K562 (cell line): ENCODE data around the gene PPHLN1. TPM values are rescaled to one million over a fixed set of nuclear protein-coding genes. Genes with fewer than 3 reads are reported as not detected.

ENCODE experiments used
- ATAC-seq: fragments of 200-7000 bp; cut with Tn5 transposase; 3 replicates; pipeline ENCODE4 v1.9.1; 2020; ENCODE audit warnings: moderate library complexity
- BruUV-seq: library from RNA; stranded (reverse); fragments of 400-500 nt; replicated peaks from 2 replicates; lab custom pipeline; 2021; lab: Mats Ljungman, UMichigan
- CTCF ChIA-PET: fragments of 300-600 bp; formaldehyde crosslinking; extraction: SDS; loops from one replicate; lab custom pipeline; 2021; ENCODE audit warnings: low intra/inter-chr PET ratio; lab: Yijun Ruan, JAX
- POLR2A ChIA-PET: fragments of 300-600, 350-650 bp; sonication (Branson Sonifier 250); formaldehyde crosslinking; extraction: SDS; loops from one replicate; lab custom pipeline; 2021; ENCODE audit warnings: antibody characterized with exemption, inconsistent platforms; lab: Yijun Ruan, JAX
- DNase-seq, 4 experiments: peaks; one replicate each; pipeline versions ENCODE4 v3.0.0 to v3.0.0-alpha.2; 2011 to 2018; ENCODE audit warnings: low spot score in 3 of 4, mixed read lengths in 3 of 4; ENCODE audit errors: extremely low read depth in 1 of 4
- FAIRE-seq: peaks from 2 replicates; lab custom pipeline; 2011; peaks lifted over from hg19 to GRCh38; lab: Jason Lieb, UNC
- H2AFZ ChIP-seq: 2 replicates; pipeline ENCODE4 v1.6.0; 2011; ENCODE audit warnings: low read depth, low read length, control low read depth, inconsistent platforms
- H3K27ac ChIP-seq: fragments of 200-600 bp; 3 replicates; pipeline ENCODE4 v1.8.0; 2011; ENCODE audit warnings: low read depth, mild to moderate bottlenecking, control low read depth, inconsistent platforms, low read length, moderate library complexity, mixed read lengths; ENCODE audit errors: extremely low read depth
- H3K27me3 ChIP-seq, 2 experiments: fragments of 300-600 bp in 1 of 2; 2 replicates in 1 of 2; 3 replicates in 1 of 2; pipeline versions ENCODE4 v1.6.0 to v1.8.0; 2011; ENCODE audit warnings: inconsistent platforms in 2 of 2, low read length in 2 of 2, mild to moderate bottlenecking in 1 of 2, mixed read lengths in 1 of 2, moderate library complexity in 1 of 2; ENCODE audit not compliant: control insufficient read depth in 2 of 2, insufficient read depth in 2 of 2
- H3K36me3 ChIP-seq: fragments of 300-600 bp; 3 replicates; pipeline ENCODE4 v1.8.0; 2011; ENCODE audit warnings: mild to moderate bottlenecking, low read length, inconsistent platforms; ENCODE audit not compliant: control insufficient read depth, insufficient read depth
- H3K4me1 ChIP-seq, 2 experiments: fragments of 200-600 bp in 1 of 2; replicated peaks in 1 of 2; 2 replicates in 1 of 2; 3 replicates in 1 of 2; pipeline versions ENCODE4 v1.5.1 to v1.8.0; 2011; ENCODE audit warnings: inconsistent platforms in 2 of 2, low read length in 2 of 2, mild to moderate bottlenecking in 1 of 2, mixed read lengths in 1 of 2, moderate library complexity in 1 of 2; ENCODE audit not compliant: control insufficient read depth in 2 of 2, insufficient read depth in 2 of 2
- H3K4me2 ChIP-seq: 2 replicates; pipeline ENCODE4 v1.6.1; 2011; ENCODE audit warnings: low read length, control low read depth, inconsistent platforms, mixed read lengths; ENCODE audit not compliant: insufficient read depth
- H3K4me3 ChIP-seq: fragments of 200-600 bp; sonication (generic), shearing (Covaris generic); 2 replicates; pipeline ENCODE4 v1.5.1; 2016; ENCODE audit warnings: control low read depth, inconsistent platforms
- H3K79me2 ChIP-seq: fragments of 200-600 bp; 3 replicates; pipeline ENCODE4 v1.8.0; 2011; ENCODE audit warnings: low read length, inconsistent platforms; ENCODE audit not compliant: control insufficient read depth, insufficient read depth
- H3K9ac ChIP-seq, 2 experiments: 2 replicates each; pipeline versions ENCODE4 v1.6.0 to v1.6.1; 2011; ENCODE audit warnings: low read depth in 2 of 2, low read length in 2 of 2, control low read depth in 1 of 2, inconsistent platforms in 1 of 2, mild to moderate bottlenecking in 1 of 2, mixed read lengths in 1 of 2; ENCODE audit not compliant: insufficient read depth in 1 of 2
- H3K9me1 ChIP-seq: one replicate; pipeline ENCODE4 v1.6.0; 2011; ENCODE audit warnings: inconsistent platforms, mild to moderate bottlenecking, low read length, moderate library complexity; ENCODE audit not compliant: control insufficient read depth, insufficient read depth
- H3K9me3 ChIP-seq: replicated peaks from 2 replicates; pipeline ENCODE4 v1.5.1; 2011; ENCODE audit warnings: low read depth, low read length, inconsistent platforms; ENCODE audit not compliant: control insufficient read depth, insufficient read depth
- H4K20me1 ChIP-seq: replicated peaks from 2 replicates; pipeline ENCODE4 v1.6.1; 2011; ENCODE audit warnings: low read length, inconsistent platforms, mixed read lengths; ENCODE audit not compliant: control insufficient read depth, insufficient read depth
- ERF ChIP-seq: fragments of 450-650 bp; formaldehyde crosslinking; IDR thresholded peaks from 2 replicates; pipeline ENCODE4 v1.4.0; 2020; ENCODE audit warnings: mild to moderate bottlenecking, mixed read lengths
- SMAD4 ChIP-seq: fragments of 250-450 bp; sonication (Bioruptor Pico); conservative IDR thresholded peaks from 2 replicates; pipeline ENCODE4 v1.8.0; 2021; ENCODE audit warnings: inconsistent platforms, mild to moderate bottlenecking, moderate library complexity
- U2AF2 ChIP-seq: fragments of 200-400 bp; formaldehyde crosslinking; optimal IDR thresholded peaks from 2 replicates; pipeline ENCODE3; 2017; ENCODE audit warnings: low read depth, mild to moderate bottlenecking, low read length
- ZBTB7A ChIP-seq: IDR thresholded peaks from 2 replicates; pipeline ENCODE4 v1.6.1; 2011; ENCODE audit warnings: low read depth, mild to moderate bottlenecking, low read length, moderate library complexity, borderline replicate concordance; ENCODE audit not compliant: control insufficient read depth
- WGBS: fragments of 100-300 bp; shearing (Covaris generic); methylation state at CpG from one replicate; pipeline ENCODE4 v1.1.6; 2016; ENCODE audit warnings: low coverage, mixed read lengths; ENCODE audit not compliant: insufficient coverage; ENCODE audit errors: missing lambda C conversion rate; 5-methylcytosine and 5-hydroxymethylcytosine counted together
- in situ Hi-C: fragments of 300-500 bp; cut with MboI; formaldehyde crosslinking; loops from 4 replicates; pipeline ENCODE4 v1.15.0; 2018; ENCODE audit warnings: inconsistent platforms, mixed read lengths
- intact Hi-C: fragments of 100-400 bp; cut with micrococcal nuclease; formaldehyde crosslinking; loops from 2 replicates; pipeline ENCODE4 v1.14.2; 2022
- polyA plus RNA-seq, 8 experiments: library from polyadenylated mRNA; depleted of rRNA in 4 of 8; stranded (reverse) in 5 of 8; unstranded in 3 of 8; fragments of >200 nt; fragmentation: Nextera tagmentation in 2 of 8; fragmentation: Illumina TruSeq in 1 of 8; extraction: Ambion mirVana in 2 of 8; extraction: Trizol in 1 of 8; gene quantifications; 2 replicates each; pipeline versions ENCODE4 v1.2.1 to v1.2.3, GENCODE V29; 2011 to 2014; ENCODE audit warnings: inconsistent platforms in 1 of 8, missing spikeins in 1 of 8
- total RNA-seq, 7 experiments: library from RNA; depleted of rRNA in 6 of 7; stranded (reverse); fragments of >200 nt in 6 of 7; fragmentation: Illumina TruSeq in 2 of 7; extraction: Trizol in 2 of 7; gene quantifications; 2 replicates each; pipeline versions ENCODE4 v1.2.1 to v1.2.3, GENCODE V29; 2011 to 2021; ENCODE audit warnings: low replicate concordance in 1 of 7
- TF ChIP-seq, protein P1 (sequence below): sonication (generic); formaldehyde crosslinking; IDR thresholded peaks from 2 replicates; pipeline ENCODE4 v1.8.0; 2022; ENCODE audit warnings: mild to moderate bottlenecking, missing genetic modification reagents

The PPHLN1 gene
- total and polyA plus RNA-seq, 9 of the 15 experiments (the other 6 are each of a cell fraction or from before 2014, with no cell fraction given): 66.3 to 112 (median 93.6) TPM

DNA sequence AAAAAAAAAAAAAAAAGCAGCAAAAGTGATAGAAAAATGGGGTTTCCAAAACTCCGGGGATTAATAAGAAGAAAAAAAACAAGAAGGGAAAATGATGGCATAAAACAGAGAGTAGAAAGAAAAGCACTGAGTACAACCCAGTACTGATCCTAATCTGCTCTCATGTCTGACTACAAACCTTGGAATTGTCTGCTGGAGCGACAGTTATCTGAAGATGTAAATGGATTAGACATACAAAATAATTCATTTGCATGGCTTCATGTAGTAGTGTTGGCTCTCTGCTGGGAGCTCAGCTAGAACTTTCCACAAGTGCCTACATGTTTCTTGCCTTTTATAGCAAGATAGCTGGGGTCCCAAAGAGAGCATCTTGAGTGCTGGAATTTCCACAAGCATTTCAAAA lies 34.3 kb upstream of the PPHLN1 start:
- in situ Hi-C loops (no loop called here), intact Hi-C loops (no loop called here)
- 0% methylated on average over 1 of the region's 2 CpGs for WGBS
- Histone ChIP-seq H4K20me1 (no peaks in the 10 kb centered on the region), H2AFZ (no peak overlapping the region), H3K79me2 (no peaks in the 10 kb centered on the region), H3K9me1 (no peaks in the 10 kb centered on the region), H3K4me1 (peaks cover 0 to 2% of the 10 kb centered on the region in 2 experiments; a peak in 2 of 5 replicates), H3K9me3 (no peaks in the 10 kb centered on the region), H3K4me3 (no peak overlapping the region), H3K27me3 (peaks cover 13 to 20% of the 10 kb centered on the region in 2 experiments; a peak in 4 of 5 replicates), H3K9ac (no peak overlapping the region), H3K4me2 (no peak overlapping the region), H3K27ac (no peak overlapping the region), H3K36me3 (no peaks in the 10 kb centered on the region)
- FAIRE-seq (no peak), ATAC-seq (no peak), DNase-seq (no peak)
- no TSS peak for BruUV-seq
- TF ChIP-seq ERF (CRISPR knock-in tag): no peak
- TF ChIP-seq U2AF2: no peak
- TF ChIP-seq, protein P1, sequence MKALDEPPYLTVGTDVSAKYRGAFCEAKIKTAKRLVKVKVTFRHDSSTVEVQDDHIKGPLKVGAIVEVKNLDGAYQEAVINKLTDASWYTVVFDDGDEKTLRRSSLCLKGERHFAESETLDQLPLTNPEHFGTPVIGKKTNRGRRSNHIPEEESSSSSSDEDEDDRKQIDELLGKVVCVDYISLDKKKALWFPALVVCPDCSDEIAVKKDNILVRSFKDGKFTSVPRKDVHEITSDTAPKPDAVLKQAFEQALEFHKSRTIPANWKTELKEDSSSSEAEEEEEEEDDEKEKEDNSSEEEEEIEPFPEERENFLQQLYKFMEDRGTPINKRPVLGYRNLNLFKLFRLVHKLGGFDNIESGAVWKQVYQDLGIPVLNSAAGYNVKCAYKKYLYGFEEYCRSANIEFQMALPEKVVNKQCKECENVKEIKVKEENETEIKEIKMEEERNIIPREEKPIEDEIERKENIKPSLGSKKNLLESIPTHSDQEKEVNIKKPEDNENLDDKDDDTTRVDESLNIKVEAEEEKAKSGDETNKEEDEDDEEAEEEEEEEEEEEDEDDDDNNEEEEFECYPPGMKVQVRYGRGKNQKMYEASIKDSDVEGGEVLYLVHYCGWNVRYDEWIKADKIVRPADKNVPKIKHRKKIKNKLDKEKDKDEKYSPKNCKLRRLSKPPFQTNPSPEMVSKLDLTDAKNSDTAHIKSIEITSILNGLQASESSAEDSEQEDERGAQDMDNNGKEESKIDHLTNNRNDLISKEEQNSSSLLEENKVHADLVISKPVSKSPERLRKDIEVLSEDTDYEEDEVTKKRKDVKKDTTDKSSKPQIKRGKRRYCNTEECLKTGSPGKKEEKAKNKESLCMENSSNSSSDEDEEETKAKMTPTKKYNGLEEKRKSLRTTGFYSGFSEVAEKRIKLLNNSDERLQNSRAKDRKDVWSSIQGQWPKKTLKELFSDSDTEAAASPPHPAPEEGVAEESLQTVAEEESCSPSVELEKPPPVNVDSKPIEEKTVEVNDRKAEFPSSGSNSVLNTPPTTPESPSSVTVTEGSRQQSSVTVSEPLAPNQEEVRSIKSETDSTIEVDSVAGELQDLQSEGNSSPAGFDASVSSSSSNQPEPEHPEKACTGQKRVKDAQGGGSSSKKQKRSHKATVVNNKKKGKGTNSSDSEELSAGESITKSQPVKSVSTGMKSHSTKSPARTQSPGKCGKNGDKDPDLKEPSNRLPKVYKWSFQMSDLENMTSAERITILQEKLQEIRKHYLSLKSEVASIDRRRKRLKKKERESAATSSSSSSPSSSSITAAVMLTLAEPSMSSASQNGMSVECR (CRISPR knock-in tag): no peak
- no peak for TF ChIP-seq SMAD4 (CRISPR knock-in tag)
- TF ChIP-seq ZBTB7A: no peak
- ChIA-PET CTCF (no interaction called here), POLR2A (no interaction called here)
